Panc1 (cell line): ENCODE measurements around the gene ITGA11.

Source experiments
- CTCF ChIP-seq: fragments of 450-650 bp; IDR thresholded peaks from 2 replicates; pipeline ENCODE4 v1.5.1; 2017; ENCODE audit warnings: mild to moderate bottlenecking
- POLR2AphosphoS5 ChIP-seq: IDR thresholded peaks from 2 replicates; pipeline ENCODE4 v1.6.1; 2012; ENCODE audit warnings: mild to moderate bottlenecking, low read depth, low read length, moderate library complexity
- REST ChIP-seq, 2 experiments: IDR thresholded peaks; 2 replicates each; pipeline ENCODE4 v1.6.1; 2011 to 2012; ENCODE audit warnings: low read depth in 2 of 2, control low read depth in 1 of 2, low read length in 1 of 2, mild to moderate bottlenecking in 1 of 2, moderate library complexity in 1 of 2; ENCODE audit not compliant: insufficient read depth in 1 of 2
- SIN3A ChIP-seq: IDR thresholded peaks from 2 replicates; pipeline ENCODE4 v1.6.1; 2012; ENCODE audit warnings: low read depth, mild to moderate bottlenecking, low read length, moderate library complexity, borderline replicate concordance; ENCODE audit not compliant: insufficient read depth
- TCF7L2 ChIP-seq: IDR thresholded peaks from 2 replicates; pipeline ENCODE4 v1.6.1; 2011; ENCODE audit warnings: mild to moderate bottlenecking, low read depth, low read length, inconsistent platforms

GRCh38 chr15:68428431-68428940, 3.5 kb downstream of the ITGA11 start:
- TF ChIP-seq CTCF (no peak), POLR2AphosphoS5 (no peak), TCF7L2 (no peak), REST (IDR thresholded peaks at IDR 0.05; ENCODE audit: insufficient read depth in 1 of 2, low read depth in 2 of 2, low read length in 1 of 2) (no peak), SIN3A (no peak)
